IMR-90 (cell line): ENCODE measurements around the gene RLN3. TPM values are rescaled to one million over a fixed set of nuclear protein-coding genes. Genes with fewer than 3 reads are reported as not detected.

Source experiments
- ATAC-seq: fragments of 200-7000 bp; cut with Tn5 transposase; 2 replicates; pipeline ENCODE4 v1.9.1; 2020; ENCODE audit warnings: low read depth, mild to moderate bottlenecking, moderate library complexity
- BruUV-seq: library from RNA; stranded (reverse); fragments of 400-500 nt; replicated peaks from 2 replicates; lab custom pipeline; 2021; lab: Mats Ljungman, UMichigan
- CTCF ChIA-PET: fragments of 300-600 bp; formaldehyde crosslinking; extraction: SDS; loops from one replicate; lab custom pipeline; 2021; ENCODE audit warnings: antibody characterized with exemption; lab: Yijun Ruan, JAX
- POLR2A ChIA-PET: fragments of 300-600 bp; sonication (Branson Sonifier 250); formaldehyde crosslinking; loops from one replicate; lab custom pipeline; 2022; ENCODE audit warnings: antibody characterized with exemption; ENCODE audit not compliant: unreplicated experiment; lab: Charles Lee
- DNase-seq: peaks from one replicate; pipeline ENCODE4 v3.0.0; 2013
- H2AFZ ChIP-seq: replicated peaks from 2 replicates; pipeline ENCODE3; 2013; ENCODE audit warnings: low read length, mild to moderate bottlenecking; ENCODE audit not compliant: poor library complexity
- H2AK5ac ChIP-seq: 2 replicates; pipeline ENCODE4 v1.6.1; 2013; ENCODE audit warnings: low read depth, low read length, inconsistent platforms
- H2AK9ac ChIP-seq: replicated peaks from 2 replicates; pipeline ENCODE3; 2013; ENCODE audit warnings: mild to moderate bottlenecking, low read depth, low read length, moderate library complexity; ENCODE audit not compliant: poor library complexity
- H2BK120ac ChIP-seq: 2 replicates; pipeline ENCODE4 v1.6.1; 2013; ENCODE audit warnings: low read depth, low read length, inconsistent platforms
- H2BK15ac ChIP-seq: 3 replicates; pipeline ENCODE4 v1.6.1; 2013; ENCODE audit warnings: low read depth, low read length, inconsistent platforms
- H2BK20ac ChIP-seq: 2 replicates; pipeline ENCODE4 v1.6.1; 2013; ENCODE audit warnings: low read depth, mild to moderate bottlenecking, inconsistent platforms, low read length, moderate library complexity
- H2BK5ac ChIP-seq: 2 replicates; pipeline ENCODE4 v1.6.1; 2013; ENCODE audit warnings: mild to moderate bottlenecking, low read depth, low read length, inconsistent platforms; ENCODE audit not compliant: poor library complexity, severe bottlenecking
- H3K14ac ChIP-seq: replicated peaks from 2 replicates; pipeline ENCODE4 v1.6.1; 2013; ENCODE audit warnings: low read depth, low read length, inconsistent platforms
- H3K18ac ChIP-seq: 2 replicates; pipeline ENCODE4 v1.6.1; 2013; ENCODE audit warnings: low read depth, low read length, control low read depth
- H3K23ac ChIP-seq: 2 replicates; pipeline ENCODE4 v1.6.1; 2013; ENCODE audit warnings: low read depth, low read length, inconsistent platforms
- H3K27ac ChIP-seq: 2 replicates; pipeline ENCODE4 v1.5.1; 2013; ENCODE audit warnings: mild to moderate bottlenecking, control low read depth, low read length; ENCODE audit not compliant: insufficient read depth
- H3K27me3 ChIP-seq: 2 replicates; pipeline ENCODE4 v1.6.1; 2013; ENCODE audit warnings: low read length; ENCODE audit not compliant: control insufficient read depth, insufficient read depth
- H3K36me3 ChIP-seq: 2 replicates; pipeline ENCODE4 v1.6.1; 2013; ENCODE audit warnings: low read length, mixed read lengths; ENCODE audit not compliant: control insufficient read depth, insufficient read depth
- H3K4ac ChIP-seq: 2 replicates; pipeline ENCODE4 v1.6.1; 2013; ENCODE audit warnings: low read depth, low read length, inconsistent platforms
- H3K4me1 ChIP-seq: 2 replicates; pipeline ENCODE4 v1.6.1; 2013; ENCODE audit warnings: low read length, mixed read lengths; ENCODE audit not compliant: control insufficient read depth, insufficient read depth
- H3K4me2 ChIP-seq: 2 replicates; pipeline ENCODE4 v1.6.1; 2013; ENCODE audit warnings: low read depth, mild to moderate bottlenecking, control low read depth, low read length, moderate library complexity
- H3K4me3 ChIP-seq: 2 replicates; pipeline ENCODE4 v1.5.1; 2013; ENCODE audit warnings: low read depth, mild to moderate bottlenecking, control low read depth, low read length, moderate library complexity; ENCODE audit not compliant: insufficient read depth
- H3K56ac ChIP-seq: 2 replicates; pipeline ENCODE4 v1.6.1; 2013; ENCODE audit warnings: low read length, inconsistent platforms; ENCODE audit not compliant: insufficient read depth; ENCODE audit errors: extremely low read depth
- H3K79me1 ChIP-seq, 2 experiments: 2 replicates each; pipeline ENCODE4 v1.6.1; 2013; ENCODE audit warnings: low read length in 2 of 2, inconsistent platforms in 1 of 2, low read depth in 1 of 2
- H3K9ac ChIP-seq: 2 replicates; pipeline ENCODE4 v1.6.1; 2013; ENCODE audit warnings: low read depth, low read length, control low read depth
- H3K9me1 ChIP-seq: 2 replicates; pipeline ENCODE4 v1.6.1; 2013; ENCODE audit warnings: low read length, inconsistent platforms; ENCODE audit not compliant: insufficient read depth
- H3K9me3 ChIP-seq: 2 replicates; pipeline ENCODE4 v1.6.1; 2013; ENCODE audit warnings: low read length; ENCODE audit not compliant: control insufficient read depth, insufficient read depth
- H4K20me1 ChIP-seq: 2 replicates; pipeline ENCODE4 v1.6.1; 2013; ENCODE audit warnings: low read length, inconsistent platforms; ENCODE audit not compliant: insufficient read depth
- H4K5ac ChIP-seq: 2 replicates; pipeline ENCODE4 v1.6.1; 2013; ENCODE audit warnings: mild to moderate bottlenecking, low read depth, low read length, control low read depth
- H4K8ac ChIP-seq, 2 experiments: 2 replicates each; pipeline ENCODE4 v1.6.1; 2013; ENCODE audit warnings: low read depth in 2 of 2, low read length in 2 of 2, control low read depth in 1 of 2, inconsistent platforms in 1 of 2
- H4K91ac ChIP-seq: 2 replicates; pipeline ENCODE4 v1.6.1; 2013; ENCODE audit warnings: low read depth, low read length, inconsistent platforms; ENCODE audit not compliant: insufficient read depth
- BHLHE40 ChIP-seq: fragments of 150-350 bp; IDR thresholded peaks from 2 replicates; pipeline ENCODE4 v1.6.1; 2016; ENCODE audit warnings: mild to moderate bottlenecking, low read depth, low read length
- CEBPB ChIP-seq: IDR thresholded peaks from 2 replicates; pipeline ENCODE4 v1.6.1; 2012; ENCODE audit warnings: low read depth, low read length, improper control_type of control experiment
- CHD1 ChIP-seq: IDR thresholded peaks from 2 replicates; pipeline ENCODE4 v1.6.1; 2012; ENCODE audit warnings: low read depth, low read length, improper control_type of control experiment
- CTCF ChIP-seq: conservative IDR thresholded peaks from 2 replicates; pipeline ENCODE4 v1.5.1; 2012; ENCODE audit warnings: mild to moderate bottlenecking, low read depth, low read length, improper control_type of control experiment
- FOS ChIP-seq: fragments of 150-350 bp; IDR thresholded peaks from 2 replicates; pipeline ENCODE4 v1.6.1; 2016; ENCODE audit warnings: low read depth, low read length
- MAFK ChIP-seq: IDR thresholded peaks from 2 replicates; pipeline ENCODE4 v1.6.1; 2012; ENCODE audit warnings: low read depth, low read length, improper control_type of control experiment
- MAZ ChIP-seq: IDR thresholded peaks from 2 replicates; pipeline ENCODE4 v1.6.1; 2012; ENCODE audit warnings: low read depth, mild to moderate bottlenecking, low read length, improper control_type of control experiment, moderate library complexity, borderline replicate concordance
- MXI1 ChIP-seq: IDR thresholded peaks from 2 replicates; pipeline ENCODE4 v1.6.1; 2012; ENCODE audit warnings: low read depth, mild to moderate bottlenecking, low read length, moderate library complexity, borderline replicate concordance
- NFE2L2 ChIP-seq: fragments of 150-350 bp; IDR thresholded peaks from 2 replicates; pipeline ENCODE4 v1.6.1; 2016; ENCODE audit warnings: low read depth, mild to moderate bottlenecking, low read length
- RAD21 ChIP-seq: IDR thresholded peaks from 2 replicates; pipeline ENCODE4 v1.6.1; 2012; ENCODE audit warnings: low read length, improper control_type of control experiment
- RCOR1 ChIP-seq: IDR thresholded peaks from 2 replicates; pipeline ENCODE4 v1.6.1; 2012; ENCODE audit warnings: mild to moderate bottlenecking, low read length, improper control_type of control experiment; ENCODE audit not compliant: insufficient replicate concordance
- RFX5 ChIP-seq: IDR thresholded peaks from 2 replicates; pipeline ENCODE4 v1.8.0; 2012; ENCODE audit warnings: low read depth, mild to moderate bottlenecking, low read length, moderate library complexity
- SMC3 ChIP-seq: fragments of 150-350 bp; IDR thresholded peaks from 2 replicates; pipeline ENCODE4 v1.6.1; 2016; ENCODE audit warnings: low read depth, mild to moderate bottlenecking, antibody characterized with exemption, low read length, moderate library complexity
- WGBS, 2 experiments: methylation state at CpG; one replicate each; pipeline versions ENCODE4 v1.1.5 to v1.1.7; 2013; ENCODE audit warnings: missing lambda C conversion rate in 2 of 2; ENCODE audit not compliant: insufficient read length in 1 of 2; ENCODE audit errors: extremely low coverage in 2 of 2; 5-methylcytosine and 5-hydroxymethylcytosine counted together
- dilution Hi-C: fragments of 300-500 bp; cut with HindIII; formaldehyde crosslinking; loops from one replicate; pipeline ENCODE4 v1.14.3; 2018; ENCODE audit warnings: low sequenced_read_pairs; ENCODE audit not compliant: unreplicated experiment
- in situ Hi-C: fragments of 300-500 bp; cut with MboI; formaldehyde crosslinking; loops from 3 replicates; pipeline ENCODE4 v1.14.3; 2019; ENCODE audit warnings: low sequenced_read_pairs, inconsistent platforms, mixed read lengths
- intact Hi-C: fragments of 100-400 bp; cut with micrococcal nuclease; formaldehyde crosslinking; loops from 2 replicates; pipeline ENCODE4 v1.10.0; 2022
- polyA plus RNA-seq, 3 experiments: library from polyadenylated mRNA; depleted of rRNA; stranded (reverse); fragments of >200 nt; gene quantifications; 2 replicates each; pipeline ENCODE4 v1.2.3, GENCODE V29; 2012; ENCODE audit warnings: low replicate concordance in 1 of 3
- total RNA-seq: library from RNA; depleted of rRNA; stranded (reverse); fragments of >200 nt; gene quantifications from 2 replicates; pipeline ENCODE4 v1.2.3, GENCODE V29; 2012
- TF ChIP-seq, protein P1 (sequence below): fragments of 150-350 bp; IDR thresholded peaks from 2 replicates; pipeline ENCODE4 v1.6.1; 2017; ENCODE audit warnings: mild to moderate bottlenecking, antibody characterized with exemption, low read length, low read depth

The RLN3 gene
- total and polyA plus RNA-seq, 2 of the 4 experiments (the other 2 are of a cell fraction) = not detected

- Histone ChIP-seq H2BK5ac (no peak overlapping the region), H3K9me1 (peaks cover 5% of the 10 kb centered on the region; the same call in 1 of the 2 replicates), H3K27ac (no peak overlapping the region), H2BK120ac (no peak overlapping the region), H4K91ac (no peak overlapping the region), H3K36me3 (peaks cover 5% of the 10 kb centered on the region), H3K14ac (no peak overlapping the region), H4K20me1 (peaks cover 15% of the 10 kb centered on the region), H3K9ac (no peak overlapping the region), H3K23ac (no peak overlapping the region), H2AK5ac (no peak overlapping the region), H3K4ac (no peak overlapping the region), H2BK20ac (no peak overlapping the region), H2AFZ (no peak overlapping the region), H3K79me1 (peaks cover 14 to 67% of the 10 kb centered on the region in 2 experiments), H4K8ac (no peak overlapping the region), H3K4me3 (no peak overlapping the region), H4K5ac (no peak overlapping the region), H2AK9ac (no peak overlapping the region), H3K4me2 (no peak overlapping the region), H3K27me3 (no peaks in the 10 kb centered on the region), H3K18ac (no peak overlapping the region), H2BK15ac (no peak overlapping the region), H3K9me3 (peaks cover 10% of the 10 kb centered on the region), H3K4me1 (0 out of 2 replicates have a peak, but pooled peaks cover 2% of the 10 kb centered on the region), H3K56ac (no peak overlapping the region)
- ChIA-PET POLR2A (no interaction called here), CTCF (no interaction called here)
- in situ Hi-C loops (no loop called here), intact Hi-C loops (no loop called here), dilution Hi-C loops (no loop called here)
- TF ChIP-seq CTCF (no peak), RFX5 (no peak), MAZ (no peak), MAFK (no peak), NFE2L2 (no peak), FOS (no peak), RCOR1 (no peak), CHD1 (no peak), SMC3 (no peak), BHLHE40 (no peak), CEBPB (no peak), MXI1 (no peak), RAD21 (no peak)
- TF ChIP-seq, protein P1, sequence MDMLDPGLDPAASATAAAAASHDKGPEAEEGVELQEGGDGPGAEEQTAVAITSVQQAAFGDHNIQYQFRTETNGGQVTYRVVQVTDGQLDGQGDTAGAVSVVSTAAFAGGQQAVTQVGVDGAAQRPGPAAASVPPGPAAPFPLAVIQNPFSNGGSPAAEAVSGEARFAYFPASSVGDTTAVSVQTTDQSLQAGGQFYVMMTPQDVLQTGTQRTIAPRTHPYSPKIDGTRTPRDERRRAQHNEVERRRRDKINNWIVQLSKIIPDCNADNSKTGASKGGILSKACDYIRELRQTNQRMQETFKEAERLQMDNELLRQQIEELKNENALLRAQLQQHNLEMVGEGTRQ = no peak
- DNase-seq = no peak
- ATAC-seq = no peak
- WGBS, 2 experiments = 90% methylated on average over 10 of the region's 13 CpGs; no CpG with 5 or more reads in 1 of the 2 experiments
- no TSS peak for BruUV-seq
Observed at GRCh38 chr19:14000691-14001375, 27.1 kb upstream of the RLN3 start.
